Ascending aorta (tissue), 2 donors: ENCODE measurements around the gene ST3GAL5. TPM values are rescaled to one million over a fixed set of nuclear protein-coding genes. Genes with fewer than 3 reads are reported as not detected.

ENCODE experiments used
- DNase-seq, 2 donors: peaks; one replicate each; pipeline ENCODE4 v3.0.0-alpha.2; 2019; ENCODE audit warnings: low spot score in 2 of 2
- H3K27ac ChIP-seq, 2 donors: fragments of 200-600 bp; sonication (generic); one replicate each; pipeline ENCODE4 v1.5.1; 2016 to 2017; ENCODE audit warnings: mild to moderate bottlenecking in 1 of 2
- H3K27me3 ChIP-seq: fragments of 200-600 bp; sonication (generic); one replicate; pipeline ENCODE4 v1.5.1; 2017
- H3K36me3 ChIP-seq, 2 donors: fragments of 200-600 bp; sonication (generic); one replicate each; pipeline ENCODE4 v1.5.1; 2016
- H3K4me1 ChIP-seq, 2 donors: fragments of 200-600 bp; sonication (generic); one replicate each; pipeline ENCODE4 v1.5.1; 2016 to 2017; ENCODE audit warnings: mild to moderate bottlenecking in 1 of 2
- H3K4me3 ChIP-seq, 2 donors: fragments of 200-600 bp; sonication (generic); one replicate each; pipeline ENCODE4 v1.5.1; 2016 to 2017; ENCODE audit warnings: mild to moderate bottlenecking in 1 of 2
- H3K9me3 ChIP-seq, 2 donors: fragments of 200-600 bp; sonication (generic); one replicate each; pipeline ENCODE4 v1.5.1; 2016
- CTCF ChIP-seq, 3 experiments: fragments of 200-600 bp in 2 of 3; fragments of 450-650 bp in 1 of 3; sonication (generic) in 2 of 3; IDR thresholded peaks; one replicate each; pipeline ENCODE4 v1.5.1; 2016 to 2019; ENCODE audit warnings: antibody characterized with exemption in 3 of 3, mild to moderate bottlenecking in 1 of 3, moderate library complexity in 1 of 3
- intact Hi-C: fragments of 100-400 bp; cut with DNase I; formaldehyde crosslinking; loops from one replicate; pipeline ENCODE4 v1.15.1; 2023
- total RNA-seq: library from RNA; depleted of rRNA; stranded (reverse); fragments of >200 nt; gene quantifications from one replicate; pipeline ENCODE4 v1.1.0, GENCODE V29; 2016

The ST3GAL5 gene
- total RNA-seq, 1 donor from 2014 or later = 21.0 TPM

GRCh38 chr2:85907671-85908157 lies 18.9 kb upstream of the ST3GAL5 start:
- intact Hi-C loops = no loop called here
- Histone ChIP-seq H3K36me3 (no peaks in the 10 kb centered on the region), H3K9me3 (no peaks in the 10 kb centered on the region), H3K4me1 (peaks cover 0 to 33% of the 10 kb centered on the region in 2 donors), H3K27me3 (no peaks in the 10 kb centered on the region), H3K27ac (no peak overlapping the region), H3K4me3 (no peak overlapping the region)
- DNase-seq = no peak
- TF ChIP-seq CTCF (IDR thresholded peaks at IDR 0.05) = no peak

- peaks cover 0 to 26% of the 10 kb centered on the region in 2 donors for H3K4me1 ChIP-seq
- no peak overlapping the region for H3K4me3 ChIP-seq
- no peak for DNase-seq
- H3K36me3 ChIP-seq = no peaks in the 10 kb centered on the region
- no peak for TF ChIP-seq CTCF (IDR thresholded peaks at IDR 0.05)
- H3K27ac ChIP-seq = no peak overlapping the region
- no peaks in the 10 kb centered on the region for H3K9me3 ChIP-seq
- intact Hi-C loops = no loop called here
- H3K27me3 ChIP-seq = no peaks in the 10 kb centered on the region
Measured at GRCh38 chr2:85906748-85907147, 18.0 kb upstream of the ST3GAL5 start.

DNA sequence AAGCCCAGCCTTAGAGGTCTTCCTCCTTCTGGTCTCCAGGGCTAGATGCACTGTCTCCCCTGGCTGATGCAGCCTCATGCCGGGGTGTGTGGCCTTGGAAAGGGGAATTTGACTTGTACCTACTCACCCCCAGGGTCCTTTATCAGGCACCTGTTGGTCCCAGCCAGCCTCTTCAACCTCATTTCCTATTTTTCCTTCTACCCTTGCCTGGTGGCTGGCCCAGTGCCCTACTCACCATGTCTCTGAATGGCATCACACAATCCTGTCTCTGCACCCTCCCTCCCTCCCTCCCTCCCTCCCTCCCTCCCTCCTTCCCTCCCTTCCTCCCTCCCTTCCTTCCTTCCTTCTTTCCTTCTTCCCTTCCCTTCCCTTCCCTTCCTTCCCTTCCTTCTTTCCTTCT lies 17.1 kb upstream of the ST3GAL5 start:
- no peaks in the 10 kb centered on the region for H3K9me3 ChIP-seq
- peak overlapping the region; percentile 50 to 72 for H3K27ac ChIP-seq
- no peak overlapping the region for H3K4me3 ChIP-seq
- no peaks in the 10 kb centered on the region for H3K27me3 ChIP-seq
- peaks cover 0 to 19% of the 10 kb centered on the region in 2 donors for H3K4me1 ChIP-seq
- no peak for TF ChIP-seq CTCF (IDR thresholded peaks at IDR 0.05)
- no peak for DNase-seq
- no peaks in the 10 kb centered on the region for H3K36me3 ChIP-seq
- intact Hi-C loops = no loop called here

DNA sequence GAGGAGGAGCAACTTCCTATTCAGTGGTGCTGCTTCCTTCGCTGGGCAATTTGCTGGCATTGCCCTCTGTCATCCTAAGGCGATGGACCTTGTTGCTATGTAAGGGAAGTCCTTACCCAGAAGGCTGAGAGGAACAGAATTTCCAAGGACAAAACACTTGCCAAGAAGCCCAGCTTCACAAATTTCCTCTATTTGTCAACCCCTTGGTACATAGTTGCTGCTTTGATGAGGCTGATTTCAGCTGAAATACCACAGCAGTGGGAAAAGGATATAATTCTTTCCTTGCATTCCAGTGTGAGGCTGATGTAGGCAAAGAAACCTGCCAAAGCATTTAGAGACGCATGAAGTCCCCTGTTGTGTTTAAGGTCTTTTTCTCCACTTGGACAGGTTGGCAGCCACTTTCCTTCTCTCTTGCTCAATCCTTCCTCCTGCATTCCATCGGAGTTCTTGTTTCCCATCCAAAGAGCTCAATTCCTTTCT lies 16.4 kb upstream of the ST3GAL5 start:
- Histone ChIP-seq H3K27me3 (no peaks in the 10 kb centered on the region), H3K4me1 (peaks cover 0 to 16% of the 10 kb centered on the region in 2 donors), H3K36me3 (no peaks in the 10 kb centered on the region), H3K9me3 (no peaks in the 10 kb centered on the region), H3K27ac (peak overlapping the region; percentile 50 to 72), H3K4me3 (no peak overlapping the region)
- no peak for TF ChIP-seq CTCF (IDR thresholded peaks at IDR 0.05)
- intact Hi-C loops = no loop called here
- DNase-seq = peak in 1 of 2 donors; percentile 75

GRCh38 chr2:85903849-85904248 lies 15.1 kb upstream of the ST3GAL5 start:
- DNase-seq = no peak
- H3K27me3 ChIP-seq = no peaks in the 10 kb centered on the region
- no peak for TF ChIP-seq CTCF (IDR thresholded peaks at IDR 0.05)
- peak overlapping the region in 1 of 2 donors; percentile 72 for H3K27ac ChIP-seq
- intact Hi-C loops = no loop called here
- no peaks in the 10 kb centered on the region for H3K9me3 ChIP-seq
- no peaks in the 10 kb centered on the region for H3K36me3 ChIP-seq
- no peak overlapping the region for H3K4me3 ChIP-seq
- peaks cover 0 to 13% of the 10 kb centered on the region in 2 donors for H3K4me1 ChIP-seq

DNA sequence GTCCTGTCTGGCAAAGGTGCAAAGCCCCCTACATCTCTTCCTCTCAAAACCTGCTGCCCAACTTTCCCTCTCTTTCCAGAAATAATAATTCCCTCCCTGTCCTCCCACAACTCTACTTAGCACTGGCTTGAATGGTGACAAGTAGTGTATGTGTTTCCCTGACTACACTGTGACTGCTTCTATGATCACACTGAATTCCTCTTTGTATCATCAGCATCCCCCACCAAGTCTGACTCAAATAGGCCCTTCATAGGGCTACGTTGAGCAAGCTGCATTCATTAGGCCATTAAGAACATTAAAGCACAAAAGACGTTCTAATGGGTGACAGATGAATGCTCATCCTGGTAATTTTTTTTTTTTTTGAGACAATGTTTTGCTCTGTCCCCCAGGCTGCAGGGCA lies 13.7 kb upstream of the ST3GAL5 start:
- Histone ChIP-seq H3K4me1 (peaks cover 0 to 13% of the 10 kb centered on the region in 2 donors), H3K9me3 (no peaks in the 10 kb centered on the region), H3K27me3 (no peaks in the 10 kb centered on the region), H3K4me3 (no peak overlapping the region), H3K36me3 (no peaks in the 10 kb centered on the region), H3K27ac (no peak overlapping the region)
- TF ChIP-seq CTCF (IDR thresholded peaks at IDR 0.05) = no peak
- DNase-seq = no peak
- intact Hi-C loops = no loop called here
